GM21825 (cell line): ENCODE data around the gene FAM124A.

ENCODE experiments used
- ATAC-seq: cut with Tn5 transposase; IDR thresholded peaks from one replicate; pipeline ENCODE4 v1.9.1; 2021; ENCODE audit warnings: mild to moderate bottlenecking, moderate library complexity; ENCODE audit not compliant: unreplicated experiment

The FAM124A gene

DNA sequence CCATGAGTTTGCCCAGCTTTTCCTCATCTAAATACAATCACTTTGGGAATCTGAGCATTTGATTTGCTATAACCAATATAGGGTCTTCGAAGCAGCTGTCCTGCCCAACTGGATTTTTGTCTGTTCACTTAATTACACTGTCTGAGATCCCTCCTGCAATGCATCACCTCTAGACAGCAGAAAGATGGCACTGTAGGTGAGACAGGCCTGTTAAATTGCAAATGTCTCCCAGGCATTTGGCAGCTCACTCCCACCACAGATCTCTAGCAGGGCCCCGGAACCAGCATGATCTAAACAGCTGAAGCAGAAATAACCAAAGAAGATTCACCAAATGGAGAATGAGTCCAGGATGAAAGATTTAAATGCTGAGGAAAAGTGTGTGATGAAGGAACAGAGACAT lies 75.4 kb downstream of the FAM124A start:
- no peak for ATAC-seq

DNA sequence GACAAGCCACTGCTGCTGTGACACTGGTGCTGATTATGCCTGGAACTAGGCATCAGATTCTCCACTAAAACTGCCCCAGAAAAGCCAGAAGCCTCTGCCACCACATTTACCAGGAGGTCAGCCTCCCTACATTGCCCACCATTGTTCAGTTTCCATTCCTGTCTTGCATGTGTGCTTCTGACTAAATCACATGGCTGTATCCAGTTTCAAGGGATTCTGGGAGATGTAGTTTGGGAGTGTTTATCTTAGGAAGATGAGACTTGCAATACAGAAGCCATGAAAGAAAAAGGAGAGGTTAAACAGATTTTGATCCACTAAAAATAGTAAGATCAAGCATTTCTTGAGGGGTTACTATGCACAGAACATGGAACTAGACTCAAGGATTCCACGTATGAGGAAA lies 76.6 kb downstream of the FAM124A start:
- no peak for ATAC-seq

DNA sequence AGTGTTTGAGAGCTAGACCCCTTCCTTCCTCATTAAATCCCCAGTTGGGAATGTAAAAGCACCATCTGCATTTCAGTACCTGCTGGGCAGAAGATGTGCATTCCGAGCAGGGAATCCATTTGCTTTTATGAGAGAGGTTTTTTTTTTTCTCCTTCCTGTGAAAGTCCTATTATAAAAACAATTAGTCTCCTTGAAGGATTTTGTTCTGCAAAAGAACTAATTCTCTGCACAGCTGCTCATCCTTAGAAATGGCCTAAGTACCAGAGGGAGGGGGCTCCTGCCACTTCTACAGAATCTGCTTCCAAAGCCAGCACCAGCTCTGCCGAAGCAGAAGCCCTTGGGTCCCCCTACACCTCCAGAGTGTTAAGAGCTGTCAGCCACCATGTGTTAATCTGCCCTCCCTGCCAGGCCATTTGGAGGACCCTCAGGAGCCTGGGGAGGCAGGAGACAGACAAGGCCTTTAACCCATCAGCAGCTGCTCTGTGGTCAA lies 80.9 kb downstream of the FAM124A start:
- no peak for ATAC-seq

DNA sequence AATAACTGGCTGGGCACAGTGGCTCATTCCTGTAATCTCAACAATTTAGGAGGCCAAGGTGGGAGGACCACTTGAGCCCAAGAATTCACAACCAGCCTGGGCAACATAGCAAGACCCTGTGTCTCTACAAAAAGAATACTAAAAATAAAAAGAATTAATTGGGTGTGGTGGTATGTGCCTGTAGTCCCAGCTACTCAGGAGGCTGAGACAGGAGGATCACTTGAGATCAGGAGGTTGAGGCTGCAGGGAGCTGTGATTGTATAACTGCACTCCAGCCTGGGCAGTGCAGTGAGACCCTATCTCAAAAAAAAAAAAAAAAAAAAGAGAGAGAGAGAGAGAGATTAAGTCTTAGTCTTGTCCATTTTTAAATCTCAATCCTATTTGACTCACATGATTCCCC lies 81.7 kb downstream of the FAM124A start:
- no peak for ATAC-seq

DNA sequence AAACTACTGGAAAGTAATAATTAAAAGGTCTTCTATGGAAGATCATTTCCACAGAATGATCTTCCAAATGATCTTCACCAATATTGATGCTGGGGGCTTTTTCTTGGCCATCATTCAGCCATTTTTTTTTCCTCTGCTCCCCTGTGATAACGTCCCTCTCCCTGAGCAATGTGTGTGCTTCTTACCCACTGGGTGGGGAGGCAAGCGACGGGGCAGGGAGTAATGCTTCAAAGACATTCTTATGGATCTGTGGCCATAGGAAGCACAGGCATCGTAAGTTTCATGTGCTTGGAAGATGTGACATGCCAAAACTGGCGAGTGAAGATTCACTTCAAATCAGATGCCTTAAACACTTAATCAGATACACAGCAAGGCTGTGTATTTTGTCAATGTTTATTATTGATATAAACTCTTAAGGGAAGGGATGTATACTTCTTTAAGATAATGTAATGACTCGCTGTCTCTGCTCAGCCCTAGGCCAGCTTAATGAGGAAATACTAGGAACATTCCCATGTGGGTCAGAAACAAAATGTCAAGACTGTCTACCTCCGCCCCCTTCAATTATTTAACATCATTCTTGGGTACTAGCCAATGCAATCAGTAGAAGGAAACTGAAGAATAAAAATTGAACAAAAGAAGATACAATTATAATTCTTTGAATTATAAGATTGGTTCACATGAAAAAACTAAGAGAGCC lies 83.2 kb downstream of the FAM124A start:
- ATAC-seq, result no peak

DNA sequence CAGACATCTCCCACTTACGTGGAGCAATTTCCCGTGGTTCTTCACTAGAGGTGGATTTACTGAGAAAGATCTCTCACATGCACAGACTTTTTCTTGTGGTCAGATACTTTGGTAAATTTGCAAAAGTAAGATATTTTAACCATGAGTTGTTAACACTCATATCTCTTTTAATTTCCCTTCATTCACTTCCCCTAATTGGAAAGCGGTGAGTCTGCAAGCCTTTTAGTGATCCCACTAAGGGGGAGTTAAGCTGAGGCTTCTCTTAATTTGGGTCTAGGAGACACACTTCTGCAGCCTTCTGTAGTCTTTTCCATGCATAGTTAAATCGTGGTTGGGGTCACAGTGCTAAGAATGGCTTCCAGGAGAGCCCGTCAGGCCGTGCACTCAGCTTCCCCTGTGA lies 86.6 kb downstream of the FAM124A start:
- no peak for ATAC-seq

DNA sequence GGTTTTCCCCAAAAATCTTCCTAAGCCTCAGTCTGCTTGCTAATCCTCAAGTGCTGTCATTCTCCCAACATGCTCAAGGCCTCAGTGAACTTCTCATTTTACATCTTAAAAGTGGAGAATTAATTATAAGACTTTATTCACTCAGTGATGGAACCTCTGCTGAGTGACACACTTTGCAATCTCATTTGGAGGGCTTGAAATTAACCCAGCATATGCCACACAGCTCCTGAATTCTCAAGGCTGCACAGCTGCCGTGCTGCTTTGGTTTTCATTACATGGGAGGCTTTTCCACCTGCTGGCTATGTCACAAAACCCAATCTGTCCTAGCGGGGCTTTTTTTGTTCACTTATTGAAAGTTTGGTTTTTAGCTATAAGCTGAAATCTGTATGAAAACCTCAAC lies 89.0 kb downstream of the FAM124A start:
- ATAC-seq, result no peak

DNA sequence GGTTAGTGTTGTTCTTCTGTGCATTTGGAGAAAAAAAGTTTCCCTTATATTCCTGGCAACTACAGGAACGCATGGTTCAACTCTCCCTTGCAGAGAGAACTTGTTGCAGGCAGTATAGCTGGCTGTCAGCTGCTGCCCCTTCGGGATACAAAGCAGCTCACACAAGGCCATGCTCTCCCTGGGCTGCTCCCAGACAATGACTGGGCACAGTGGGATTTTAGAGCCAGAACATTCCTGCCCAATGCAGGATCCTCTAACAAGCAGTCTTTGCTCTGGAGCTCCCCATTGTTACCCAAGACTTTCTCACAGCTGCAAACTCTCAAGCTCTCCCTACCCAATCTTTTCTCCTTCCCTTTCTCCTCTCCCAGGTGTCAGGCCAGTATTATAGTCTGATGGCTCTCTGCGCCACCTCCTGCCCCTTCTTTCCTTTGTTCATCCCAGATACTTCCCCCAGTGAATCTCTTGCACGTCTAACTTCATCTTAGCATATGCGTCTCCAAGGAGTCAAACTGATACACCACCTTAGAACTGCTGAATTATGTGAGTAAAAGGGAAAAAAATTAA lies 89.8 kb downstream of the FAM124A start:
- ATAC-seq, result no peak

DNA sequence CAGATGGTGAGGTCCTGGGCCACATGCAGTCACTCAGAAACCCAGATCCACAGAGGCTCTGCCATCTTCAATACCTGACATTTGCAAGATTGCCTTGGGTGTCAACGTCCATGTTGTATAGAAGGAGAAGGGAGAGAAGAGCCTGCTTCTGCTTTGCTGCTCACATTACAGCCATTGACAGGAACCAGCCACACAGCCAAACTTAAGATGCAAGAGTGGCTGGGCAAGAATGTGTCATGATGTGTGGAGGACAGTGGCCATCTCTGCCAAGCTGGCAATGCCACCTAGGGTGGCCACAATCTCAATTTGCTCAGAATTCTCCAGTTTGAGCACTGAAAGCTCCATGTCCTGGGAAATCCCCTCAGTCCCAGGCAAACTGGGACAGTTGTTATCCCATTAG lies 91.4 kb downstream of the FAM124A start:
- ATAC-seq, result no peak

DNA sequence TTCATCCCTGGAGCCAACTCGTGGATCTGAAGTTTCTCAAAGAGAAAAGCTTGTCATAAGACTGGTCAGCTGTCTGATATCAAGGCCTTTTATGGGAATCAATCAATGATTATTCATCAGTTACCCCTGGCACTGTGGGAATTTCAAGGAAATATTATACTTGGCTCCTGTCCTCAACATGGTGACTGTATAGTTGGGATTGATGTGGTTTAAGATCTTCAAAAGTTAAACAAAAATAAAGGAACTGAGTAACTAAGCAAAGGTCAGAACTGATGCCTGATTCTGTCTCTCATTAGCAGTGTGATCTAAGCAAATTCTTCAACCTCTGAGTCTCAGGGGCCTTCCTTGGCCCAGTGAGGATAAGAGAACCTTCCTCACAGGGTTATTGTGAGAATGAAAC lies 95.1 kb downstream of the FAM124A start:
- no peak for ATAC-seq

DNA sequence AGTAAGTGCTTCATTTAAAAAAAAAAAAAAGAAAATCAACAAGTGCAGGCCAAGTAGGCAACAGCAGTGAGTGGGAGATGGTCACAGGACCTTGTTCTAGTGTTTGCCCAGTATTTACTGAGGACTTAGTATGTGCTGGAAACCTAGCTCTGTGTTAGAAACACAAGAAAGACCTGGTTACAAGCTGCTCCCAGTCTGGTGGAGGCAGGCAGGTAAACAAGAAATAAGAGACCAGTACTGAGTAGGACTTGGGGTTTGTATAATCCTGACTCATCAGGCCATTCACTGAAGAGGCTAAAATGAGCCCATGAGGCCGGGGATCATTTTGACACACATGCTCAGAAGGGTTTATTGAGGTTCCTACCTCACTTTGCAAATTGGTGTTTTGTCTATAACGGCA lies 95.8 kb downstream of the FAM124A start:
- ATAC-seq, result no peak

DNA sequence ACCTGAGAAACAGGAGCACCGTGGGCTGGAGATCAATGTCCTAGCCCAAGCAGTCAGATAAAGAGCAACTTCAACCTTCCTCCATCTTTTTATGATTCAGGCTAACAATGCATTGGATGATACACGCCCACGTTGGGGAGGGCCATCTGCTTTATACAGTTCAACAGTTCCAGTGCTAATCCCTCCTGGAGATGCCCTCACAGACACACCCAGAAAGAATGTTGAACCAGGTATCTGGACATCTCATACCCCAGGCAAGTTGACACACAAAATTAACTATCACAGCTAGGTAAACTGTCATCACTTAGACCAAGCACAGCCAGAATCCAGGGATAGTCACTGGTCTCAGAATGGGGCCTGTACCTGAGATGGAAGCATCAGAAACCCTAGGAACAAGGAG lies 96.7 kb downstream of the FAM124A start:
- no peak for ATAC-seq

DNA sequence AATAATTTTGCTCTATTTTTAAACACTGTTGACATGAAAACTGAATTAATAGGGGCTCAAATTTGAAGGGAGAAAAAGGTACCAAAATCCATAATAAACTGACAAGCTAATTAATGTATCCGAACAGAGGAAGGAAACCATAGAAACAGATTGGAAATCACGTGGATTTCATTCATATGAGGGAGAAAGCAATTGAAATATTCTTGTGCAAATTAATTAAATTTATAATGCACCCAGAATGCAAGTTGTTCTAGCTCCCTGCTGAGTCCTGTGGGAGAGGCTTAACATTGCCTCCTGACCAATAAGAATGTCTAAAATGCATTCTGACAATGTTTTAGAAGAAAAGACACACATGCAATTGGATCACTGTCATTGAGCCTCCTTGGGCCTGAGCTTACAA lies 99.6 kb downstream of the FAM124A start:
- no peak for ATAC-seq

DNA sequence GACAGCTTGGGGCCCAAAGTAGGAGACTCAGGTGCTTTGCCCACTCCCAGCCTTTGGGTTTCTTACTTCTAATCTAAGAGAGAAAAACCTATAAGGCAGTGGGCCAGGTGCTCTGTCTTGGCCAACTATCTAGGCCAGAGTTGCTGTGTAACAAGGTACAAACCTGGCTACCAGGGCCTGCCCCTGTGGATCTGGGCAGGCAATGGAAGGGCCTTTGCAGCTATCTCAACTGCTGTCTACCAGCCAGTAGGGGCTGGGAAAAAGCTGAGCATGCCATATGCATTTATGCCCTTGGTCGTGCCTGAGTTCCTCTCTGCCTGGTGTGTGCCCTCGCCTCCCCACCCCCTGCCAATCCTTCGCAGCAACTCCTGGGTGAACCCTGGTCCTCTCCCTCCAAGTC lies 100.6 kb downstream of the FAM124A start:
- ATAC-seq, result no peak

DNA sequence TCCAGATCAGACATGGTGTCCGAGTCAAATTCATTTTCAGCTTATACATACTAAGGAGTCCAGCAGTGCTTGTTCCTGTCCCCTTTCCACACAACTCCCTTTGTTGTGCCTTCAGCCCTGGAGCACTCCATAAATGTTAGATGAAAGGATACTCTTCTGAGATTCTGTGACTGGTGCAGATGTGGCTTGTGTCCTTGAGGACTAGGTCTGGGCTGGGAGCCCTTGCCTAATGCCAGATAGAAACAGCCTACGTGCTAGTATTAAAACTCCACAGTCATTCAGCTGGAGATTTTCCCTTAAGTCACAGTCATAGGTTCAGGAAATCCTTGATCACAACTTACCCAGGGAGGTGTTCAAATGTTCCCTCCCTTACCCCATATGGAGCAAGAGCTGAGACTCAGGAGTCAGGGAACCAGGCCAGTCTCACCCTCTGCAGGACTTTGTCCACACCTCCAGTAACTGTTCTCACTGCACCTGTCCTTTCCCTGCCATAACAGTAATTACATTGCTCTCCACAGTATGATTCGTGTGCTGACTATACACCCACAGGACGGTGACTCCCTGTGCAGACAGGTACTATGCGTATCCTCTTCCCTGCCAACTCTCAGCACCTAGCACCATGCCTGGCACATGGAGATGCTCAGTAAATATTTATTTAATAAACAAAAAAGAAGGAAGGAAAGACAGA lies 101.8 kb downstream of the FAM124A start:
- ATAC-seq, result no peak

DNA sequence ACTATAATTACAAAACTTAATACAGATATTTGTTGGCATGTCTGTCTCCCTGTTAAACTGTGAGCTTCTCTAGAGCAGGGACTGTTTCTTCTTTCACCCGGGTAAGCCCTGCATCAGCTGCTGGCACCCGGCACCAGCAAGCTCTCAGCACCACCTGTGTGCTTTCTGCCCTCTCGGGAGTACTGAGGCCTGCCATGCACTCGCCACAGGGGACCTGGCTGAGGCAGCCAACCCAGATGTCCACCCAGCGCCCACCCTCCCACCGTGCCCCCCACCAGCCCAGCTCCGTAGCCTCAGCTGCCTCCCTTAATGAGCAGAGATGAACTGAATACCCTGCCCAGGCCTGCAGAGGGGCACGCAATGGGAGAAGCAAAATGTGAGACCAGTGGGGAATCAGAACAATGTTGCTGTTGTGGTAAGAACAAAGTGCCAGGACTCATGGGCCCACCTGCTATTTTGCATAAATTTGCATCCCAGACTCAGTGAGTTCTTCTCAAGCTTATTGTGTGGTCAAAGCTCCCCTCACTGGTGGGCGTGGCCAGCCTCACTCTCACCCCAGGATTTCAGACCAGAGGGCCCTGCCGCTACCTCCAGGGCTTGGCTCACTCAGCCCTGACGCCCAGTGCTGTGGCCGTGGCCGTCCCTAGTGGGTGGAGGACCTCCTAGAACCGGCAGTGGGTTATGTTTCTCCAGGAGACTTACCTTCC lies 102.7 kb downstream of the FAM124A start:
- ATAC-seq, result no peak

DNA sequence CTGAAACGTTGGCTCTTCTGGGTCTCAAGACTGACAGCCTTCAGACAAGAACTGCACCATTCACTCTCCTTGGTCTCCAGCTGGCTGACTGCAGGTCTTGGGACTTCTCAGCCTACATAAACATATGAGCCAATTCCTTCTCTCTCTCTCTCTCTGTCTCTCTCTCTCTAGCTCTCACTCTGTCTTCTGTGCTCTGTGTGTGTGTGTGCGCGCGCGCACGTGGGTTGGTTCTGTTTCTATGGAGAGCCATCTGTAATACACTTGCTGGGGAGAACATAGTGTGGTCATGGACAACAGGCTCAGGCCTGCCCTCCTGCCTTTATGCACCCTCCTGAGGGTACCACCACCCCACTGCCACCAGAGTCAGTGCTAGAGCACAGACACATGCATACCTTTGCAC lies 103.6 kb downstream of the FAM124A start:
- ATAC-seq, result no peak

DNA sequence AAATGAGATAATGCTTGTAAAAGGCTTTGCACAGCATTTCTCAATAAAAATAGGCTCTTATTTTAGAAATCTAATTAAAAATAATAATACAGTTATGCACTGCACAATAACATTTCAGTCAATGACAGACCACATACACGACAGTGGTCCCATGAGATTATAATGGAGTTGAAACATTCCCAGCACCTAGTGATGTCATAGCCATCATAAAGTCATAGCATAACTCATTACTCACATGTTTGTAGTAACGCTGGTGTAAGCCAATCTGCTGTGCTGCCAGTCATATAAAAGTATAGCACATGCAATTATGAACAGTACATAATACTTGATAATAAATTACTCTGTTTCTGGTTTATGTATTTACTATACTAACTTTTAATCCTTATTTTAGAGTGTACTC lies 104.6 kb downstream of the FAM124A start:
- ATAC-seq, result no peak

DNA sequence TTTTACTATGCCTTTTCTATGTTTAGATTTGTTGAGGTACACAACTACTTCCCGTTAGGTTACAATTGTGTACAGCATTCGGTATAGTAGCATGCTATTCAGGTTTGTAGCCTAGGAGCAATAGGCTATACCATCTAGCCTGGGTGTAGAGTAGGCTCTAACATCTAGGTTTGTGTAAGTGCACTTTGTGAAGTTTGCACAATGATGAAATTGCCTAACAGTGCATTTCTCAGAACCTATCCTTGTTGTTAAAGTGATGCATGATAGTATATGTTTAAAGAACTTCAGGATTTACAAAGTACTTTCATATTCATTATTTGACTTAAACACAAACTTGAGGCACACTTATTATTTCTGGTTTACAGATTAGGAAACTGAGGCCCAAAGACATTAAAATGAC lies 105.8 kb downstream of the FAM124A start:
- no peak for ATAC-seq

DNA sequence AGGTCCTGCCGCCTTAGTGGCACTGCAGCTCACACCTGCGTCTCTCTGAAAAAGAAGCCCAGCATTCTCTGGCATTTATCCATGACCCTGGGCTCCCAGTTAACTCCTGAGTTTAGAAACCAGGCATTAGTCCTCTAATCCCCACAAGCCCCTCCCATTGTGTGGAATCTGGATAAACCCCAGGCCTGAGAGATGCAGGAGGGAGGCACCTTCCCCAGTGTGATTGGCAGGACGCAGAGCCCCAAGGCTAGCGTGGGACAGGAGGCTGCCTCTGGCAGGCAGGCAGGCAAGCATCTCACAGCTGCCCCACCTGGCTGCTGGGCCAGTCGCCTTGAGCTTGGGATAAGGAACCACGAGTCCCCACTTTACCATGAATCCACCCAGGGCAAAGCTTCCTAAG lies 106.3 kb downstream of the FAM124A start:
- ATAC-seq, result no peak

DNA sequence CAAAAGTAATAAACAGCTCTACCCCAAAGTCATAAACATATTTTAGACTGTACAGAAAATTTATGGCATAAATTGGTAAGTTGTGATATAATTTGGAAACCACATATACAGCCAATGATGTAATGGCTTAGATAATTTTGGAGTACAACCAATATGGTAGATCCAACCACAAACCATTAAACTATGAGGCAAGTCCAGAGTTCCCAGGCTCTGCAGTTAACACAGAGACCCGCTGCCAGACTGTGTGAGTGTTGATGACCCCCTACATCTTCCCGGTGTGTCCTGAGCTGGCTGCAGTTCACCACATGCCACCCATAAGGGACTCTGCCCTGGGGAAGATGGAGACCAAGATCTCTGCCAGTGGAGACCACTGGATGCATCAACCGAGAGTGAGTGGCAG lies 107.4 kb downstream of the FAM124A start:
- ATAC-seq, result no peak

DNA sequence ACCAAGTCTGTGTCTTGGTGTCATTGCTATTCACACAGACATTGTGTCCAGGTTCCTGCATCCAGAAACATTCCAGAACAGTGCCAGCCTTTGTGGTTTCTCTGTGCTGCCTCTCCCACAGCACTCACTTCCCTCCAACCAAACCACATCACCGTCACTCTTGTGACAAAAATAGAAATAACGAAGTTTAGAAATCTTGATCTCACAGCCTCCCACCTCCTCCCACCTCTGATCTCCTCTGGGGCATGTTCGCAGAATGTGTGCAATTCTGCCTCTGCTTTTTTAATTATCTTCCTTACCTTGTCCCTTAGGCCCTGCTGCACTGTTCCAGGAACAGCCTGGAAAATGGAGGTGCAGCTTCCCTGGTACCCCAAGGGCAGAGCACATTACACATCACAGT lies 108.6 kb downstream of the FAM124A start:
- ATAC-seq, result no peak
